ENCODE results near the gene ACTR10.

DNA sequence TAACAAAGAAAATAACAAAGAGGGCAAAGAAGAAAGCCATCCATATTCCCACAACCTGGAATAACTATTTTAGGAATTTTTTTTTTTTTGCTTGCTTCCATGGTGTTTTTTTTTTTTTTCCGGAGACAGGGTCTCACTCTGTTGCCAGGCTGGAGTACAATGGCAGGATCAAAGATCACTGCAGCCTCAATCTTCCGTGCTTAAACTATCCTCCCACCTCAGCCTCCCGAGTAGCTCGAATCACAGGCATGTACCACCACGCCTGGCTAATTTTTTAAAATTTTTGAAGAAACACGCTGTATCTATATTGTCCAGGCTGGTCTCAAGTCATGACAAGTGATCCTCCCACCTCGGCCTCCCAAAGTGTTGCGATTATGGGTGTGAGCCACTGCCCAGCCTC is 78.2 kb downstream of the ACTR10 start:
- TF ChIP-seq, protein P1, sequence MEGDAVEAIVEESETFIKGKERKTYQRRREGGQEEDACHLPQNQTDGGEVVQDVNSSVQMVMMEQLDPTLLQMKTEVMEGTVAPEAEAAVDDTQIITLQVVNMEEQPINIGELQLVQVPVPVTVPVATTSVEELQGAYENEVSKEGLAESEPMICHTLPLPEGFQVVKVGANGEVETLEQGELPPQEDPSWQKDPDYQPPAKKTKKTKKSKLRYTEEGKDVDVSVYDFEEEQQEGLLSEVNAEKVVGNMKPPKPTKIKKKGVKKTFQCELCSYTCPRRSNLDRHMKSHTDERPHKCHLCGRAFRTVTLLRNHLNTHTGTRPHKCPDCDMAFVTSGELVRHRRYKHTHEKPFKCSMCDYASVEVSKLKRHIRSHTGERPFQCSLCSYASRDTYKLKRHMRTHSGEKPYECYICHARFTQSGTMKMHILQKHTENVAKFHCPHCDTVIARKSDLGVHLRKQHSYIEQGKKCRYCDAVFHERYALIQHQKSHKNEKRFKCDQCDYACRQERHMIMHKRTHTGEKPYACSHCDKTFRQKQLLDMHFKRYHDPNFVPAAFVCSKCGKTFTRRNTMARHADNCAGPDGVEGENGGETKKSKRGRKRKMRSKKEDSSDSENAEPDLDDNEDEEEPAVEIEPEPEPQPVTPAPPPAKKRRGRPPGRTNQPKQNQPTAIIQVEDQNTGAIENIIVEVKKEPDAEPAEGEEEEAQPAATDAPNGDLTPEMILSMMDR (IDR thresholded peaks at IDR 0.05): no peak
- TF ChIP-seq EZH2phosphoT487 (IDR thresholded peaks at IDR 0.05) (no peak), EZH2 (IDR thresholded peaks at IDR 0.05) (no peak)

Data from neural progenitor cell (in vitro differentiated cells).